ENCODE data around the gene TMEM45B.
A peak's percentile ranks its signal among the peaks of the same experiment; 100 is the strongest.

DNA sequence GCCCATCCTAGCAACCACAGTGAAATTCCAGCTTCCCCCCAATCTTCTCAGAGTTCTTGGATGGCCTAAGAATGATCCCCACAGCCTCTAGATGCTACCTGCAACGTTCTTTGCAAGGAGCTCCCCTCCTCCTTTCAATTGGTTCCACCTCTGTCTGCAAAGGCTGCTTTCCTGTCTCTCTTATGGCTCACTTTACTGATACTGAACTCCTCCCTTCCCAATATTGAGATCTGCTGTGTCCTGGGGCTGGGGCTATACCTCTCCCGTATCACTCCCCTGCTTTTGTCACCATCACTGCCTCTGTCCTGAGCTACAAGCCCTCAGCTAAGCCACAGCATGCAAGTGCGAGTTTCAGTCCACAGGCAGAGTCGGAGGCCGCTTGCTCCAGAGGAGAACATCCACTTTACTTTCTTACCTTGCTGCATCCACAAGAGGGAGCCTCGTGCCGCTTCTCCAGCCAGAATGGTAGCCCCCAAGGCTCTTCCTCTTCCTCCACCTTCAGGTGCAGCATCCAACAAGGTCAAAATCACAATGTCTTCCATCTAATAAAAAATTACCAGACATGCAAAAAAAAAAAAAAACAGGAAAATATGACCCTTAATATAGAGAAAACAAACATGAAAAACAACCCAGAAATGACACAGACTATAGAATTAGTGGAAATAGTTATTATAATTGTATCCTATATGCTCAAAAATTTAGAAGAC, 48.6 kb upstream of the TMEM45B start:
- TF ChIP-seq, protein P1, sequence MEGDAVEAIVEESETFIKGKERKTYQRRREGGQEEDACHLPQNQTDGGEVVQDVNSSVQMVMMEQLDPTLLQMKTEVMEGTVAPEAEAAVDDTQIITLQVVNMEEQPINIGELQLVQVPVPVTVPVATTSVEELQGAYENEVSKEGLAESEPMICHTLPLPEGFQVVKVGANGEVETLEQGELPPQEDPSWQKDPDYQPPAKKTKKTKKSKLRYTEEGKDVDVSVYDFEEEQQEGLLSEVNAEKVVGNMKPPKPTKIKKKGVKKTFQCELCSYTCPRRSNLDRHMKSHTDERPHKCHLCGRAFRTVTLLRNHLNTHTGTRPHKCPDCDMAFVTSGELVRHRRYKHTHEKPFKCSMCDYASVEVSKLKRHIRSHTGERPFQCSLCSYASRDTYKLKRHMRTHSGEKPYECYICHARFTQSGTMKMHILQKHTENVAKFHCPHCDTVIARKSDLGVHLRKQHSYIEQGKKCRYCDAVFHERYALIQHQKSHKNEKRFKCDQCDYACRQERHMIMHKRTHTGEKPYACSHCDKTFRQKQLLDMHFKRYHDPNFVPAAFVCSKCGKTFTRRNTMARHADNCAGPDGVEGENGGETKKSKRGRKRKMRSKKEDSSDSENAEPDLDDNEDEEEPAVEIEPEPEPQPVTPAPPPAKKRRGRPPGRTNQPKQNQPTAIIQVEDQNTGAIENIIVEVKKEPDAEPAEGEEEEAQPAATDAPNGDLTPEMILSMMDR (IDR thresholded peaks at IDR 0.05): peak in 4 of 7 experiments; percentile 9 to 24 (median 16)
- no peak for TF ChIP-seq POLR2A (IDR thresholded peaks at IDR 0.05)
